H1 (cell line): Measurements from ENCODE around the gene SPTBN4. TPM values are rescaled to one million over a fixed set of nuclear protein-coding genes. Genes with fewer than 3 reads are reported as not detected.

Experiments
- CEBPB ChIP-seq: IDR thresholded peaks from 2 replicates; pipeline ENCODE4 v1.6.1; 2012; ENCODE audit warnings: low read depth, low read length
- CHD7 ChIP-seq: fragments of 300-600 bp; sonication (generic); IDR thresholded peaks from 2 replicates; pipeline ENCODE4 v1.7.1; 2012; ENCODE audit warnings: low read length, moderate library complexity, mild to moderate bottlenecking, inconsistent platforms; ENCODE audit not compliant: insufficient replicate concordance
- JUND ChIP-seq: IDR thresholded peaks from 2 replicates; pipeline ENCODE4 v1.6.1; 2011; ENCODE audit warnings: mild to moderate bottlenecking, improper control_type of control experiment, low read length
- MAFK ChIP-seq: IDR thresholded peaks from 2 replicates; pipeline ENCODE4 v1.6.1; 2012; ENCODE audit warnings: low read depth, mild to moderate bottlenecking, improper control_type of control experiment, low read length
- POLR2AphosphoS5 ChIP-seq: IDR thresholded peaks from 2 replicates; pipeline ENCODE4 v1.6.1; 2011; ENCODE audit warnings: low read depth, low read length
- RFX5 ChIP-seq: IDR thresholded peaks from 2 replicates; pipeline ENCODE4 v1.6.1; 2011; ENCODE audit warnings: low read depth, low read length, improper control_type of control experiment, borderline replicate concordance
- SP1 ChIP-seq: IDR thresholded peaks from 2 replicates; pipeline ENCODE4 v1.6.1; 2011; ENCODE audit warnings: low read depth, low read length
- SP2 ChIP-seq: IDR thresholded peaks from 2 replicates; pipeline ENCODE4 v1.6.1; 2012; ENCODE audit warnings: mild to moderate bottlenecking, low read length, inconsistent platforms
- polyA plus RNA-seq, 7 experiments: library from polyadenylated mRNA; depleted of rRNA in 3 of 7; stranded (reverse) in 5 of 7; unstranded in 2 of 7; fragments of >200 nt in 5 of 7; fragments of 200-250 nt in 2 of 7; gene quantifications; 1 replicate in 5 of 7; 2 replicates in 1 of 7; 4 replicates in 1 of 7; pipeline versions ENCODE4 v1.2.1 to v1.2.3, GENCODE V29; 2011 to 2013; ENCODE audit warnings: missing spikeins in 2 of 7, mixed read lengths in 2 of 7
- total RNA-seq: library from RNA; stranded (reverse); fragmentation: NEBNext Ultra II Directional; extraction: Animal tissue kit (Norgen Biotek cat#: 25700); gene quantifications from 2 replicates; pipeline ENCODE4 v1.2.1, GENCODE V29; 2021

The SPTBN4 gene
- total and polyA plus RNA-seq, 2 of the 8 experiments (the other 6 are each of a cell fraction or from before 2014, with no cell fraction given) = 1.9 to 3.0 TPM

- no peak for TF ChIP-seq CHD7
- no peak for TF ChIP-seq SP2
- TF ChIP-seq RFX5 = no peak
- TF ChIP-seq SP1 = no peak
- TF ChIP-seq MAFK = no peak
- no peak for TF ChIP-seq JUND
- no peak for TF ChIP-seq POLR2AphosphoS5
- no peak for TF ChIP-seq CEBPB
Measured at GRCh38 chr19:40528078-40528477, 61.3 kb downstream of the SPTBN4 start (continued).
